KBM-7 (cell line): ENCODE results near the gene USF3.

Source experiments
- DNase-seq: peaks from one replicate; pipeline ENCODE4 v3.0.0-alpha.2; 2015
- in situ Hi-C: fragments of 300-500 bp; cut with MboI; formaldehyde crosslinking; loops from 2 replicates; pipeline ENCODE4 v1.14.3; 2020; ENCODE audit warnings: low sequenced_read_pairs, low pct_unique_long_range_greater_than_20kb, mixed read lengths

The USF3 gene

DNA sequence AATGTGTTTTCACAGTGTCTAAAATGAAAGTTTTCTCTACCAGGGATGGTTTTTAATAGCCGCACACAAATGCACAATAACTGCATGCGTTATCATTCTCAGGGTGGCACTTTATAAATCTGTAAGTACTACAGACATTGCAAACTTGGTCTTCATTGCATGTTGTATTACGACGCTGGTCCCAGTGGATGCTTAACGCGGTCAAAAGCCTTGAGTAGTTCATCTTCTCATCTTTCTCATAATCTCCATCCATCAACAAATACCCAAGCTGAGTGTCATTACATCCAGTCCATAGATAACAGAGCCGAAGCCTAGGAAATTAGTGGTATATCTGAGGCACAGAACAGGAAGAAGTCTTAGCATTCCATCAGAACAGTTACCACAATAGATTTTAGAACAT is 72.6 kb downstream of the USF3 start:
- in situ Hi-C loops = no loop called here
- DNase-seq = no peak

DNA sequence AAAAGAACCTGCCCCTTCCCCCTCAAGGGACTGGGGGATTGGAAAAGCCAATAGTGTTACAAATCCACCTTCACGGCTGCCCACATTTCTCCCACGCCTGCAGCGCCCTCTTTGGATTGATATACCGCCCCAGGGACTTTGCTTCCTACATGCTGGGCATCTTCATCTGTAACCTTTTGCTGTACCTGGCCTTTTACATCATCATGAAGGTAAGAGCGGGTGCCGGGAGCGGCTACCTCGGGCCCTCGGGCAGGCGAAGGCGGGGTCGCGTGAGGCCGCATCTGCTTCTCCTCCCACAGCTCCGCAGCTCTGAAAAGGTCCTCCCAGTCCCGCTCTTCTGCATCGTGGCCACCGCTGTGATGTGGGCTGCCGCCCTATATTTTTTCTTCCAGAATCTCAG is 73.1 kb downstream of the USF3 start:
- DNase-seq = no peak

DNA sequence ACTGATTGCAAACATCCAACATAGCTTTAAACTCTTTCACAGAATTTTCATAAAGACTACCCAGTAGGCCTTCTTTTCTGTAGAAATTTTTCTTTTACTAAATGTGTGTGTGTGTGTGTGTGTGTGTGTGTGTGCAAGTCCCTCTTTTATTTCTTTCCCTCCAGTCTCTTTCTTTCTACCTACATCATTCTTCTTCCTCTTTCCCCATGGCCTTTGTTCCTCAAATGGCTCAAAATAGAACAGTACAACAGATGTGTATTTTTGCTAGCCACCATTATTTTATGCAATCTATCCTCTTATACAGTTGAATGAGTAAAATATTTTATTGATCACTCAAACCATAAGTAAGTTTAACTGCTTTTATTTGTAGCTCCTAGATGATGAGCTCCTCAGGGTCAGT is 76.4 kb downstream of the USF3 start:
- in situ Hi-C loops = no loop called here

More for the DNA sequence above, 73.1 kb downstream of the USF3 start:
- in situ Hi-C loops = no loop called here

DNA sequence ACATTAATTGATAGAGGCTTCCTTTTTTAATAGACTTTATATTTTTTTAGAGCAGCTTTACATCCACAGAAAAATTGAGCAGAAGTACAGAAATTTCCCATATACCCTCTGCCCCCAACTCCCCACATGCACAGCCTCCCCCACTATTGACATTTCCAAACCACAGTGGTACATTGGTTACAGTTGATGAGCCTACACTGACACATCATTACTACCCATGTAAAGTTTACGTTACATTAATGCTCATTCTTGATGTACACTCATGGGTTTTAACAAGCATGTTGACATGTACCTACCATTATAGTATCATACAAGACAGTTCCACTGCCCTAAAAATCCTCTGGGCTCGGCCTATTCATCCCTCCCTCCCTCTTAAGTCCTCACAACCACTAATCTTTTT is 78.7 kb downstream of the USF3 start:
- in situ Hi-C loops = no loop called here
- DNase-seq = no peak

More for the DNA sequence above, 76.4 kb downstream of the USF3 start:
- peak; percentile 81 for DNase-seq

DNA sequence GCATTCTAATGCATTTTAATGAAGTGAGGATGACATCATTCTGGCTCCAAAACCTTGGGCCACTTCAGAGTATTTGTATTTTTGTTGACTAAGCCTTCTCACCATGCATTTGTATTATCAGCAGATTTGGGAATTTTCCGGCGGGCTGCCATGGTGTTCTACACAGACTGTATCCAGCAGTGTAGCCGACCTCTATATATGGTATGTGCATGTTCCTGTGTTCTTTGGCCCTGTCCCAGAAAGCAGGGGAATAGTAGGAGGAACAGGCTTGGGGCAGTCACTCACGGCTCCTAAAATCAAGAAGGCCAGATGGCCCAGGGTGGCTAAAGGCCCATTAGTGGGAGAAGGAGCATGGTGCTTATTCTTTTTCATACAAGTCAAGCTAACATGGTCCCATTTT is 80.5 kb downstream of the USF3 start:
- in situ Hi-C loops = no loop called here
- no peak for DNase-seq

DNA sequence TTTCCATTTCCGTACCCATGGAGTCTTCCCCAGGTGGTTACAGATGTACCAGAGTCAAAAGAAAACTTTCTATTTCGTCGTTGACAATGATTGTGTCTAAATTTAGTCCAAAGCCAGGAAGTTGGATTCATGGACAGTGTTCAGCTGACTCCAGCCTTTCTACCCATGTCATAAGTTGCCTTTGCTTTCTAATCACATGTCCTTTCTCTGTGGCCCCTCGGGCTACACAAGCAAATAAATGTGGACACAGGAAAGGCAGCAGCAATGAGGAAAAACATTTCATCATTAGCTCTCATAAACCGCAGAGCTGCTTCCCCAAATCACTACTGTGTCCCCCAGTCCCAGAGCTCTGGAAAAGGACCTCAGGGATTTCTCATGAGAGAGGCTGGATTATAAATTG is 82.0 kb downstream of the USF3 start:
- in situ Hi-C loops = no loop called here
- DNase-seq = no peak

DNA sequence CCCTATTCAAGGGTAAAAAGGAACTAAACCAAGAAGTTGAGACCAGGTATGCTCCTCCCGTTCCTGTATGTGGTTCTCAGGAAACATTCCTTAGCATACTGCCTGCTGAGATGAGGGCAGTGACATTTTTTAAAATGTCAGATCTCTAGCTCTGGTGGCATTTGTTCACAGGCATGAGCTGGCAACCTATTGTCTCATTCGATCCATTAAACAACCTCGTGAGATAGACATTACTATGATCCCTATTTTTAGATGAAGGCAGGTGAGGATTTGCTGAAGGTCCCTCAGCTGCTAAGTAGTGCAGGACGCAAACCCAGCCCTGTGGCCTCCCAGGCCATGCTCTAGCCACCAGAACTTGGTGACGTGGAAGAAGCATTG is 89.2 kb downstream of the USF3 start:
- DNase-seq = no peak
- in situ Hi-C loops = no loop called here

DNA sequence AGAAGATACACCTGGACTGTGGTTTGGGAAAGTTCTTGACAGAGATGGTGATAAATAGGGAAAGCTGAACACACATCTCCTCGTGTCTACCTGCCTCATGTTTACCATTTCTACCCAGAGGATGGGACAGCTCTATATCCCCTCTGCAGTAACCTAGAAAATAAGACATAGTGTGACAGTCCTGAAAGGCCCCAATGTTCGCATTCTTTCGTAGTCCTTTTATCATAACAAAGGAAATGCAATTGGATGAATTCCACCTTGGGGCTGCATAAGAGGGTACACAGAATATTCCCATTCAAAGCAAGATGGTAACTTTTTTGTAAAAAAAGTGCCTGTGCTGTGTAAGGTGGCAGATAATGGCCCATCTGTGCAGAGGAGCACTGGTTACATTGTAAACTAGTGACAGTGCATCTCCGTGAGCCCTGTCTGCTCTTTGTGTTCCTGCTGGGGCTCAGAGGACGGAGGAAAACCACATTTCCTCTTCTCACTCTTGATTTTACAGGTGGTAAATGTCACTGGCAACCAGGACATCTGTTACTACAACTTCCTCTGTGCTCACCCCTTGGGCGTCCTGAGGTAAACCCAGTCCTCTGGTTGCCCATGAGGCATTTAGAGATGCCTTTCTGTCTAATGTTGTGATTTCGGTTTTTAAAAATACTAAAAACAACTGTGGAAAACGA is 89.8 kb downstream of the USF3 start:
- in situ Hi-C loops = no loop called here
- DNase-seq = peak; percentile 95

DNA sequence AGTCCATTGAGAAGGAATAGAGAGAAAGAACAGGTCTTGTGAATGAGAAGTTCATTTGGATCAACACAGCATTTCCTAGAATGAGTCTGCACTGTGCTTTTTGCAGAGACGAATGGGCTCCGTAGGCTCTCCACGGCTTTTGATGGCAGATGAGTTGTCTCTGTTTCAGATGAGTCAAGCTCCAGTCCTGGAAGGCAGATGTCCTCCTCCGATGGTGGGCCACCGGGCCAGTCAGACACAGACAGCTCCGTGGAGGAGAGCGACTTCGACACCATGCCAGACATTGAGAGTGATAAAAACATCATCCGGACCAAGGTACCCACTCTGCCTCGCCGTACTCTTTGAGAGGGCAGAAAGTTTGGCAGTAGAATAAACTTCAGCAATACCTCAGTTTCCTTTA is 93.6 kb downstream of the USF3 start:
- DNase-seq = no peak
- in situ Hi-C loops = no loop called here

DNA sequence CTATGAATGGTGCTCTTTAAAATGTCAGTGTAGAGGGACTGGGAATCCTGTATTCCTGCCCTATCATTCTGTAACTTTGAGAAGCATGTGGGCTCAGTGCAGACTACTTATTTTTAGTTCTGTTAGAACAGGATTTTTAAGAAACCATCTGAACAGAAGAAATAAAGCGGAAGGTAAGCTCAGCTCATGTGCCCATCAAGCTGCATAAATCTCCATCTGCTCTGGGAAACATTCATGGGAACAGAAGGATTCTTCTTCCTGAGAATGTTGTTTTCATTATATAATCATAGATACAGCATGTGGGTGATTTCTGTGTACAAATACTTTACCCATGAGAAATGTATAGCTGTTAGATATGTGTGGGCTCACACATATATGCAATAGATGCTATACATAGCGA is 94.2 kb downstream of the USF3 start:
- in situ Hi-C loops = no loop called here
- DNase-seq = no peak

DNA sequence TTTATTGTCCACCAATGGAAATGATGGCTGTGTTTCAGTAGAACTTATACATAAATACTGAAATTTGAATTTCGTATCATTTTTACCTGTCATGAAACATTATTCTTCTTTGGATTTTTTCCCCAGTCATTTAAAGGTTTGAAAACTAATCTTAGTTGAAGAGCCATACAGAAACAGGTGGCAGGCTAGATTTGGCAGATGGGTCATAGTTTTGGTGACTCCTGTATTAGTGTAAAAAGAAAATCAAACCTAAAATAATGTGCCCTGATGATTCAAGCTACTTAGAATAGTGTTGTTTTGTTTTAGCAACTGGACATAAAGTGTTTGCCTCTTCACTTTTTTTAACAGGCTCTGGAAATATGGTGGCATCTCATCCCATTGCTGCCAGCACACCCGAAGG is 95.2 kb downstream of the USF3 start:
- in situ Hi-C loops = no loop called here
- no peak for DNase-seq

DNA sequence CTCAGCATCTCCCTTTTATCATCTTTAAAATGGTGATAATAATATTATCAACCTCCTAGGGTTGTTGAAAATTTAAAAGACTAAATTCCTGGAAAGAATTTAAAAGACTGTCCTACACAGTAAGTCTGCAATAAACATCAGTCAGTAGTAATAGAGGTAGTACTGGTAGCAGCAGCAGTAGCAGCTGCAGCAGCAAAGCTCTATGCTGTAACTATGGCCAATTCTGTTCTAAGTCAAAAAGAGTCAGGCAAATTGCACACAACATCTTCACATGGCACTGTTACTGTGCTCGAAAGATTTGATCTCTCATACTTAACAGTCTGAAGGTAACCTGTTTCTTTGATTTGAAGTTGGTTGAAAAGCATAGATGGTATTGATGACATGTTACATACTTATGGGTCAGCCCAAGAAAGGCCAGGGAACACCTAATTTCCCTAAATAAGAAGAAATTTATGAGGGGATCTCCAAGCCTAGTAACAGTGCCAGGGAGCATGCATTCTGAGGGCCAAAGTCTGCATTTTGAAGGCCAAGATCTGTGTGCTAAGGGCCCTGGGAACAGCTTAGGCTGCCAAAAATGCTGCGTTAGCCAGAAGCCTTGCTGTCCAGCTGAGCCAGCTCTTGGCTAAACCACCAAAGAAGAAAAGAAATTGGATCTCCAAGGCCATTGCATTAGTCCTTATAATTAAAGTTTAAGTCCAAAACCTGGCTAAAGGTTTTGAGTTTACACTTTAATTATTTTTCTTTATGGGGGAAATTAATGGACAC is 95.8 kb downstream of the USF3 start:
- in situ Hi-C loops = no loop called here
- no peak for DNase-seq
